8988T (cell line): ENCODE measurements around the gene CUZD1.

Experiments
- DNase-seq: peaks from one replicate; pipeline ENCODE4 v3.0.0; 2011

CUZD1 gene

DNA sequence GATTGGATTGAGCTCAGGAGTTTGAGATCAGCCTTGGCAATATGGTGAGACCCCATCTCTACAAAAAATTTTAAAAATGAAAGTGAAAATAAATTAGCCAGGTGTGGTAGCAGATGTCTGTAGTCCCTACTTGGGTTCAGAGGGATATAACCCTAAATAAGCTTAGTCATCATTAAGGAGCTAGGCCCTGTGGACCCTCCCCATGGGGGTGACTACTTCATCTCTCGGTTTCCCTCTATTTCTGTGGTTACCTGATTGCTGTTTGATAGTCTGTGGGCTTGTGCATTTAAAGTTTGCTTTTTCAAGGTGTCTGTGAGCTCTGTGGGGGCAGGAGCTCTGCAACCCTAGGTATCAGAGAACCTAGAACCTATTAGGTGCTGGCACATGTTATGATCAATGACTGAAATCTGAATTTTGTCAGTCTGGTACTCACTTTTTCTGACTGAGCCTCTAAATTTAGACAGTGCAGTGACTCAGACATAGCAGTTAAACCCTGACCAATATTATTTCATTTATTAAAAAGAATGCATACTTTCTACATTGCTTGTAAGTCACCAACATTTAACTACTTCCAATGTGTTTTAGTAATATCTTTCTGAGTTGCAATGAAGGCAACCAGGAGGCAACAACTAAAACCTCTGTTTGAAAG lies 8.1 kb upstream of the CUZD1 start:
- no peak for DNase-seq

DNA sequence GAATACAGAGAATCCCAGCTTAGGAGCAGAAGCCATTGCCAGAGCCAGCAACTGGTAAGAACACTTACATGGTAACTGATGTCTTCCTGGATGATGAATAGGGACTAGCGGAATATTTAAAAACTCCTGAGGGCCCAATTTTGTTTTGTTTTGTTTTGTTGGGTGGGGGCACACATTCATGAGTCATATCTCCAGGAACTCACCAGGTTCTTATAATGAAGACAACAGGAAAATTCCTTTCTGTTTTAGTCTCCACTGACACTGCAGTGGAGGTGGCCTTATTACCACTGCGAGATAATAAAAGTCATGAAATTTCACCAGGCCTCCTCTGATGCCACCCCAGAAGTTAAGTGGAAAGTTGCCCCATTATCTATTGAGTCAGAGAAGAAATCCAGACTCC lies 6.6 kb upstream of the CUZD1 start:
- no peak for DNase-seq

DNA sequence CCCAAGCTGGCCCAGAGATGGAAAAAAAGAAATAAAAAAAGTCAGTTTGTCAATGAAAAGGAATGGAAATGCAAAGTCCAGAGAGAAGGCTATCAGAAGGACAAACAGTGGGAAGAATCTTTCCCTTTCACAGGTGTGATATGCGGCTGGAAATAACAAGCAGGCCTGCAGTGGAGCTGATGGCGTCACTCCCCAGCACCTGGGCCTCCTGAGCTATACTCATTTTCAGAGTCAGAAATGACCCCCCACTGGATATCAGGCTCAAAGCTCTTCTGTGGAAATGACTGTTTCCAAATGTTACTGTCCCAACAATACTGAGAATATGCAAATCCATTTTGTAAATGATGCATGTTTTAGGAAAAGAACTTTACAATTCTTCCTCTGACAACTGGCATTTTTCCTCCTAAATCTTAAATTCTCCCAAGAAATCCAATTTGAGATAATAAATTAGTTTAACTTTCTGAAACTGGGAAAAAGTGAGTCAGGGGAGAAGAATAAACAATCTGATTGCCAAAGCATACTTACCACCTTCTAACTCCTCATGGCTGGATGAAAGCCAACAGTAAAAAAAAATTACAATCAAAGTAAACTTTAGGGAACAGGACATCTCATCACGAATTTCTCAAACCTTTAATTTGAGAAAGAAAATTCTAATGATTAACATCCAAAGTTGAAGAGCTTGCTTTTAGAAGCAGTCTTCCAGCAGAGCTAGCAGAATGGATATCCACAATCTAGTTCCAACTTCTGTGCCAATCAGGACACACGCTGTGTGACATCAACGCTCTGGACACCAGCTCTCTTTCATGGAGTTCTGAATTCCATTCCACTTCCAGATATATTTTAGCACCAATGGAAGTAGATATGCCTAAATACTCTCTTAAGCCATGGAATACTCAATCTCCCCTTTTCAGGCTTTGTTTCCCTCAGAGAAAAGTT lies 5.3 kb upstream of the CUZD1 start:
- DNase-seq = no peak

DNA sequence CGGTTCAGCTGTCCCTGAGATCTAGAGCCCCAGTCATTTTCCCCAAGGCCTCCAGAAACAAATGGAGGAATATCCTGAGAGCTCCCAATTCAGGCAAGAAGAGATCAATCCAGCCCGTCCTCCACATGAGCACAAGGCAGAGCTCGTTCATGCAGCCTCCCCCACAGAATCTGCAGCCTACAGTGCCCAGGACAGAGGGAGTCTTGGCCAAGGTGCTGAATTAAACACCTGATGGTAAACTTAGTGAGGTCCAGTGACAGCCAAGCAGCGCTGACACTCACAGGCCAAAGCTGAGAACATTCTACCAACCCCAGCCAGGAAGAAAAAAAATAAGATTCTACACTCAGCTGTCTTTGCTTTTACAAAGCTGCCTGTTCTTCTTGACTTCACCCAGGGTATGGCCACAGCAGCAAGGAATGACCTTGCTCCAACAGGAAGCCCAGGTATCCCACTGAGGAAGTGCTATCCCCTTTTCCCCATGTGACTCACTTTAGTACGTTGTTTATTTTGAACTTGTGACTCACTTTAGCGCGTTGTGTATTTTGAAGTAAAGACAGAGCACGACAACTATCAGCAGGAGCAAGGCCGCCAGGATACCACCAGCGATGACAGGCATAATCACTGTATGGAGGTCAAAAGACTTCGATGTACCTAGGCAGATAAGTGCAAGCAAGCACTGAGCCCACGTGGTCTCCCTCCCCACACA lies 4.4 kb upstream of the CUZD1 start:
- DNase-seq = no peak

DNA sequence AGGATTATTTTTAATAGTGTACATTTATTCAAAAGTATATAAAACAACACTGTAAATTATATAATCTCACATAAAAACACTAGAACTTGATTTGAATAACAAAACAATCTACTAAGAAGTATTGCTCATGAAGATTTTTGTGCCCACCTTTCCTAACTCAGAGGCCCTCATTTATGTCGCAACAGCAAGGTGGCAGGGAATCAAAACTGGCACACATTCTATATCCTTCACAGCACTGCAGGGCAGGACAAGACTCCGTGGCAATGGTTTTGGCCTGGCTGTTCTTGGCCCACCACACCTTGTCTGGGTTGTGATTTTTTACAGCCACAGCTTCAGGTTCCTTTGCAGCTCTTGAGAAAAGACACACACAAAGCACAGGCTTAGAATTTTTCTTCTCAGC lies 3.4 kb upstream of the CUZD1 start:
- DNase-seq = no peak

DNA sequence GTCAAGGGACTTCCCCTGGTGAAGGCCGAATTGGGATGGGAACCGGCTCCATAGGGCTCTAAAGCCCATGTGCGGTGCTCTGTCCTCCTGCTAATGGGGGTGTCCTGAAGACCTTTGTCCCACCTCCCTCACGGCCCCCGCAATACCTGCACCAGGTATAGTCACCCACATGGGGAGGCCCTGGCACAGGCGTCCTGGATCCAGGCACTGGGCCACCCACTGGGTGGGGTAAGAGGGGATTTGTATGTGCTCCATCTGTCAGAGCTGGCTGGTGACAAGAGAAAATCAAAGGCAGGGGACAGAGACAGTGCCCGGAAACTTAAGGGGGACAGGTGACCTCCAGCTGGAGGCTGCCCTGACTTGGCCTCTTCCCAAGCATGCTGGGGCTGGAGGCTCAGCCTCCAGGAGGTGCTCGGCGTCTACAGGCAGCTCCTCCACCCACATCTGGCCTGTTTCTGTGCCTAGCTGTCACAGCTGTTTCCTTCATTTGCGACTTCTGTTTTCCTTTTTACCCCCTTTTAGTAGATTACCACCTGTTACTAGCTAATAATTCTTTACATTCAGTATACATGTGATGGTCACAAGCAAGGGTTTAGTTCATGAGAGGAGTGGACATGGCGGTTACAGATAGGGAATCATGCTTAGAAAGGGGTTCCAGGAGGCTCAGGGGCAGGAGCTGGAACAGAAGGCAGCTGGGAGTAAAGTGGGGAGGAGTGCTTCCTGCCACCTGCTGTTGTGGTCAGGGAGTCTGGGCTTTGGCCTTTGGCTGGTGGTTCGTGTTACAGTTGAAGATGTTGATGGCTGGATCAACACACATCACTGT lies 2.3 kb upstream of the CUZD1 start:
- DNase-seq = no peak

DNA sequence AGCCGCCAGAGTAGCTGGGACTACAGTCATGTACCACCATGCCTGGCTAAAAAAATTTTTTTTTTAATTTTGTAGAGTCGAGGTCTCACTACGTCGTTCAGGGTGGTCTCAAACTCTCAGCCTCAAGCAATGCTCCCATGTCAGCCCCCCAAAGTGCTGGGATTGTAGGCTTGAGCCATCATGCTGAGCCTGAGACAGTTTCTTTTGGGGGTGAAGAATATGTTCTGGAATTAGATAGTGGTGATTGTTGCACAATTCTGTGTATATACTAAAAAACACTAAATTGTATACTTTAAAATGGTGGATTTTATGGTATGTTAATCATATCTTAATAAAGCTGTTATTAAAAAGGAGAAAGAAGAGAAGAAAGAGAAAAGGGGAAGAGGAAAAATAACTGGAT lies 1.5 kb downstream of the CUZD1 start:
- DNase-seq = no peak

DNA sequence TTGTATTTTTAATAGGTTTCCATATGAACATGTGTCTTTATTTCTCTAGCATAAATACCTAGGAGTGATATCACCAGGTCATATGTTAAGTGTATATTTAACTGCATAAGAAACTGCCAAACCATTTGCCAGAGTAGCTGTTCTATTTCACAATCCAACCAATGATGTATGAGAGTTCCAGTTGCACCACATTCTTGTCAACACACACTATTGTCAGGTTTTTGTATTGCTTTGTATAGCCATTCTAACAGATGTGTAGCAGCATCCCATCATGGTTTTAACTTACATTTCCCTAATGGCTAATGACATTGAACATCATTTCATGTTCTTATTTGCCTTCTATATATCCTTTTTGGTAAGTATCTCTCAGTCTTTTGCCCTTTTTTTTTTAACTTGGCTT lies 4.1 kb downstream of the CUZD1 start:
- DNase-seq = no peak

DNA sequence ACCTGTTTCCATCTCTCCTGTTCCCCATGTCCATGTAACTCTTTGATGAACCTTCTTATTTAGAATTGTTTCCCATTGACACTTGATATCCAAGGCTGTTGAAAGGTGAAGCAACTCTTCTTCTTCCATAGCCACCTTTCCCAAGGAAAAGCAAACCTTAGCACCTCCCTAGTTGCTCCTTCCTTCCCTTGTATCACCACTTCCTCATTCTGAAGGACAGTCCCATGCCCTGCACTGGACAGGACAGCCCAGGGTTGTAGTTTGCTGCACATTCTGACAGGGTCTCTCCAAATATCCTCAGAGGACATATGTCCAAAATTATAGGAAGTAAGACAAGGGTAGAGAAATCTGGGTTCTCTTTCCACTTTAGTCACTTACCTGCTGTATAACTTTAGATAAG lies 6.2 kb downstream of the CUZD1 start:
- DNase-seq = no peak

DNA sequence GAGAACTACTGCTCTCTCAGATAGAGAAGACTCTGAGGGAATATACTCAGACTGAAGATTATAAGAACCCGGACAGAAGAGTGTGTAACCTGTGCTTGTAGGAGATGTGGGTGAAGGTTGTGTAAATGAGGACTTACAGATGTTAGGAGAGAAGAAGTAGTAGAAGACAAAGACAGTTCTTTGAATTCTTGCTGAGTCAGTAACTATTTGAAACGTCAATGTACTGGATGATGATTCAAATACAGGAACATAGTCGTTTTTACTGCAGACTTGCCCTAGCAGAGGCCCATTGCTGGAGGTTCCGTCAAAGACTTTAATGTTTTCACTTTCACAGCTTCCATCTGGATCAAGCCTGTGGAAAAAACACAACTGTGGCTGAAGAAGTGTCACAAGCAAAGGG lies 6.8 kb downstream of the CUZD1 start:
- no peak for DNase-seq

DNA sequence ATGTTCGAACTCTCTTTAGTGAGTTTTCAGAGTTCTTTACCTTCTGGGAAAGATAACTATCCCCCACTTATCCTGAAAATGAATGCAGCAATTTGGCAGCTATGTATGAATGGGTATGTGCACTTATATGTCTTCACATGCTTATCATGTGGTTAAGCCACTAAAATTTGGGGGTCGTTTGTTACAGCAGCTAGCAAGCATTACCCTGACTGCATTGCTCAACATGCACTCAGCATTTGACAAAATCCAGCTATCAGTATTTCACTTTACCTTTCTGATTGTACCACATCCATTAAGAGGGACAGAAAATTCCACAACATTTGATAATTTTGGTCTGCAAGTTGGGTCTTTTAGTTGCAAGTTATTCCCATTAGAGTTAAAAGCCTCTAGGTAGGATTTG lies 9.7 kb downstream of the CUZD1 start:
- no peak for DNase-seq

DNA sequence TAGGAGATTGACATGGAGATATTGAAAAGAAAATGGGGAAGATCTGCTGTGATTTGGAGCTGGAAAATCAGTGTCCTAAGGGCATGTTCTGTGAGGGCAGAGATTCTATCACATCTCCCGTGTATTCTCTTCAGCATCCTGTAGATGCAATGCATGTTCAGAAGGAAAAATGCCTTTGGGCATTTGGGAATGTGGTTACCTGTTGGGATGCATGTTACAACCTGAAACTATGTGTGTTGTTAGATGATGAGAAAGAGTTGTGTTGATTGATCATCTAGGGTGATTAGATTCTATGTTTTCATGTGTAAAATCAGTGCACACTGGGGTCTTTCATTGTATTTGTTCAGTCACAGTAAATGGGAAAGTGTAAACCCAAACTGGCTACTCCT lies 14.7 kb downstream of the CUZD1 start:
- DNase-seq = no peak

DNA sequence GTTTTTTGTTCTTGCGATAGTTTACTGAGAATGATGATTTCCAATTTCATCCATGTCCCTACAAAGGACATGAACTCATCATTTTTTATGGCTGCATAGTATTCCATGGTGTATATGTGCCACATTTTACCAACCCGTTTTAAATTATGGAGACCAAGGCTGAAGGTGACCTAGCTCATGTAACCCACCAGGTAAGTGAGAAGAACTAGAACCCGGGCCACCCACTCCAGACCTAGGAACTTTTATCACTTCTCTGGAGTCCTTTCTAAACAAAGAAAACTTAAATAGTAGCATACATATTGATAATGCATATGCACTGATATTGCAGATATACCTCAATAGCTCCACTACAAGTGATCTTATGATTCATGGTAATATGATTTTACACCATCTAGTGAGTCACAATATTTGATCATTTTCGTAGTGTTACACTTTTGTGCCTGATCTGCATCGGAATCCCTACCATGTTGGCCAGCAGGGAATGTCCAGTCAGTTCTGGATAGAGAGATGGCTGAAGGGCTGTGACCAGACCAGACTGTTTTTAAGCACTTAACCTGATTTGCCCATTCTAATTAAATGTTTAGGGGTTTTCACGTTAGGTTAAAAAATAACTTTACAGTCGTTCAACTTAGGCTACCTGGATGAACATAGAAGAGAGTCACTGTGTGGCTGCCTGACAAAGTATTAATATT lies 15.2 kb downstream of the CUZD1 start:
- DNase-seq = no peak

DNA sequence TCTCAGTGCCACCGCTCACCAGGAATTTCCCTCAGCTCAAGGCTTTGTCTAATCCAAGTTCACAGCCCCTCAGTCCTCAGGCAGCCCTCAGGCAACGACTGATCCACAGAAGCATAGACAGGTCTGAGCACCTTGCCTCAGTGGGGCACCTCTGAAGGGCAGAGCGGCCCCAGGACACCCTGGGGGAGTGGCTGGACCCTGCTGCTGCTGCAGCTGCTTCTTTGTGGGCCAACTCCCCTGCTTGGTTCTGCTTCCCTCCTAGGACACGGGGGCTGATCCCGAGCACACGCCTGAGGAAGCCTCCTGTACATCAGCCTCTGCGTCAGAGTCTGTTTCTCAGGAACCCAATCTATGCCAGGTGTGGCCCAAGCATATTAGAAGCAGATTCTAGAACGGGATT lies 16.2 kb downstream of the CUZD1 start:
- no peak for DNase-seq

DNA sequence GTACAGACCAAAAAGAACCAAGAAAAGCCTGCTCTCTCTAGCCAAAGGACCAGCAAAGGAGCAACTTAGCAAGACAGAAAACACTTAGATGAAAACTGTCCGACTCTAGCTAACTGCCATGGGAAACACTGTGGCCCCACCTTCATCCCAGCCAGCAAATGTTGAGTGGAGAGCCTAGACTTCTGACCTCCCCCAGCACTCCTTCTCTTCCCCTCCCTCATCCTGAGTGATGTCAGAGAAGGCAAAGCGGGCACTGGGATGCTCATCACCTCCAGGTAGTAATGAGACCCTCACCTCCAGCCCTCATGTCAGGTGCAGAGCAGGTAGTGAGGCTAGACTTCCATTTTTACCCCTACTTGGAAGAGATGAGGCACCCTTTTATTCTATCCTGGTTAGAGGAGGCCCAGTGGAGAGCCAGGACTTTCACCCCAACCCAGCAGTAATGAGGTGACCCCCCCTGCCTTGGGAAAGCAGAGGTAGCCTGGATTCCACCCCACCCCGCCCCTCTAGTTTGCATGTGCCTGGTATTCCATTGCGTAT lies 16.9 kb downstream of the CUZD1 start:
- DNase-seq = no peak

DNA sequence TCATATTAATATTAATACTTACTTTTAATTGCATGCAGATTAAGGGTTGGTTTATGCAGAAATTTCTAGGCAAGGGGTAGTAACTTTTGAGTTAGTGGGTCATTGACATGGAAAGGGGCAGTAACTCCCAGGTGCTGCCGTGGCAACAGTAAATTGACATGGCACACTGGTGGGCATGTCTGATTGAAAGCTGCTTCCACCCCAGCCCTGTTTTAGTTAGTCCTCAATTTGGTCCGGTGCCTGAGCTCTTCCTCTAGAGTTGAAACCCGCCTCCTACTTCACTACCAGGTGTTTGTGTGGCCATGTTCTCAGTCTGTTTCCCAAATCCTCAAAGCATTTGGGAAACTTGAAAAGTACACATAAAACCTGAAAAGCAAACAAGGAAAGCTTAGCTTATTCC lies 18.4 kb downstream of the CUZD1 start:
- DNase-seq = no peak

DNA sequence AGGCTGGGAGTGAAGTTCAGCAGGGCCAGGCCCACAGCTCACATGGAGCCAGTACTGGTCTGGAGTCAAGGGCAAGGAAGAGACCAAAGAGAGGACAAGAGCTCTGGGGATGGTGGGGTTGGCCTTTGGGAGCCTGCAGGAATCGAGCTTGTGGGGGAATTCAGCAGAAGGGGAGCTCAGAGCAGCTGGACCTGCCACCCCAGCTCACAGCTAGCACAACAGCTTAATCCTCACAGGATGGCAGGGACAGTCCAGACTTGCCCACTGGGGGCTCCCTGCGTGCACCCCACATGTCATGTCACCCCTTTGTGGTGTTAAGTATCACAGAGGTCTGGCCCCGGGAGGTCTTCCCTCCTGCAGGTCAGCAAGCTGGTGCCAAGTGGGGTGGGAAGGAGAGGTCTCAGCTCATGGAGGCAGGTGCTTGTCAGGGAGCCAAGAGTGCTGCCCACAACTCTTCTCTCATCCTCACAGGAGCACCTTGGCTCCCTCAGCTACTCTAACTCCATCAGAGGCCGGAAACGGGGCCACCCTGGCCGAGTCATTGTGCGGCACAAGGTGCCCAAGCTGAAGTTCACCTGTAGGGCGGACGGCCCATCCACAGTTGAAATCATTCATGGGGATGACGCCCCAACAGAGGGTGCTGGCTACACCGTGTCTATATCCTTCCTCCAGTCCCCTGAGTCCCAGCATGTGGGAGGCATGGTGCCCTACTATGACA lies 22.5 kb downstream of the CUZD1 start:
- no peak for DNase-seq

DNA sequence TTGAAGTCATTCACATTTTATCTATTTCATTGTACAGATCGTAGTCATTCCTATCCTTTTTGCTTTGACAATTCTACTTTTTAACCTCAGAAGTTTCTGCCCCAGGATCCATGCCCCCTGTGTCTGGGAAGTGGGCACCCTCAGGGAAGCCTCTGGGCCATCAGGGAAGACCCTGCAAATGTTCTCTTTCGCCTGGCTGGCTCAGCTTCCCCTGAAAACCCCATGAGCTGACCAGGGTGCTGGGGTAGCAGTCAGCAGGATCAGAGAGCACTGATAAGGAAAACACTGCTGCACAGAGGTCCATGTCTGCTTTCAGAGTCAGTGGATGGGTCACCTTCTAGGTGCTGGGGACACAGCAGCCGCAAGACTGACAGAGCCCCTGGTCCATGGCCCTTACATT lies 23.8 kb downstream of the CUZD1 start:
- no peak for DNase-seq

DNA sequence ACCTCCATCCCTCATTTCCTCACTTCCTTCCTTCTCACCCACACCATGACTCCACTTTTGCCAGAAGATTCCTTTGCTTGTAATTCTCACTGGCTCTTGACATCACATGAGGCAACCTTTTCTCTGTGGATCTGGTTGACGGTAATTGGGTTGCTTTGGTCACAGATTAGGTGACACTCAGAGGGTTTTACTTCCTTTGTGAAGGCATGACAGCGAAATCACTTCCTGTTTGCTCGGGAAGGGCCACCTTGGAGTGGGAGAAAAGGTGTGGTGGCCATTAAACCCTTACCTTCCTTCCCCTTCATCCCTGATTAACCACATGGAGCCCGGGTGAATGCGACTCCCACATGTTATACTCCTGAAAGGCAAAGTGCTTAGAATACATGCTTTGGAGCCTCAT lies 30.2 kb downstream of the CUZD1 start:
- DNase-seq = no peak

DNA sequence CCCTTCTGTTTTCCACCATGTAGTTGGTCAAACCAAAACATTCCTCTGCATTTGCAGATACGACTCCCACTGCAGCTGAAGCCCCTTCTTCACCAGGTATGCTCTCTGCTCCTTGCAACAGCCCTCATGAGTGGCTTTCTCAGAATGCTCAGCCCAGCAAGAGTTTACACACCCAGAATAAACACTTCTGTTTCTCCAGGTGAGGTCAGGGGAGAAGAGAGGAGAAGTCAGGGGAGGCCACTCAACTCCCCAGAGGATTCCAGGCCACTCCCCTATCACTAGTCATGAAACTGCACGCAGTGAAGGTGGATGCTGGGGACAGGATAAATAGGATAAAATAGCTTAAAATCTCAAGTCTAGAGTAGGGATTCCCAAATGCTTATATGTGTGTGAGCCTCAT lies 31.2 kb downstream of the CUZD1 start:
- DNase-seq = no peak

DNA sequence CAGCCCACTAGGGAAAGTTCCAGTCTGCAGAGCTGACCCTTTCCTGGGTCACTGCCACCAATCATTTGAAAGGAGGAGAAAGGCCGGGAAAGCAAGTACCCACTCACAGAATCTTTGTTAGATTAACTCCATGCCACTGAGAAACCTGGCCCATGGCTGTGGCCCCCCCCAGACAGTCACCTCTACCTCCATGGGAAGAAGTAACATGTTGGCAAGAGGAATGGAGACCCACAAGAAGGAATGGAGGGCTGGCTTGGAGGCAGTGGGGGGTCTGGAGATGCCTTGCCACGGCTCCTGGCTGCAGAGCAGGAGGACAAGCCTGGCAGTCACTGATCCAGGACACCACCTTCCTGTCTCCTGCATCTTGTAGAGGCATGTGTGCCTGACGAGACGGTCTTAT lies 32.9 kb downstream of the CUZD1 start:
- no peak for DNase-seq

DNA sequence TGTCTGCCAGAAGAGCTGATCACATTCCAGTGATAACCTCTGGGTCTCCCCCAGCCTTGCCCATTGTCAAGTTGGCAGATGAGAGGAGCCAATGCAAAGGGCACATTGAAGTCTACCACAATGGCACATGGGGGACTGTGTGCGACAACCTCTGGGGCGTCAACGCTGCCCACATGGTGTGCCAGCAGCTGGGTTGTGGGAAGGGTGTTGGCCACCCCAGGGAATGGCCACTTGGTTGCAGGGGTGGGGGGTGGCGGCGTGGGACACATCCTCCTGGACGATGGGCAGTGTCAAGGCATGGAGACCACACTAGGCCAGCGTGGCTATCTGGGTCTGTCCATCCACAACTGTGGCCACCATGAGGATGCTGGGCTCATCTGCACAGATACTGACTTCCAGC lies 43.4 kb downstream of the CUZD1 start:
- DNase-seq = no peak
